Measurements from ENCODE around the gene STEAP2.
A peak's percentile ranks its signal among the peaks of the same experiment; 100 is the strongest.

The STEAP2 gene

GRCh38 chr7:90261441-90261840 lies 49.9 kb downstream of the STEAP2 start:
- no peak for TF ChIP-seq CTCF (IDR thresholded peaks at IDR 0.05; ENCODE audit: control insufficient read depth, insufficient read depth, low read depth, low read length, missing control alignments)
- no peak for DNase-seq (ENCODE audit: low read depth)
- no peak overlapping the region for H3K4me3 ChIP-seq (ENCODE audit: control insufficient read depth, low read depth, low read length)

GRCh38 chr7:90262438-90262837 lies 50.9 kb downstream of the STEAP2 start:
- TF ChIP-seq CTCF (IDR thresholded peaks at IDR 0.05; ENCODE audit: control insufficient read depth, insufficient read depth, low read depth, low read length, missing control alignments) = peak; percentile 40
- DNase-seq (ENCODE audit: low read depth) = no peak

GRCh38 chr7:90266808-90267207 lies 55.3 kb downstream of the STEAP2 start:
- TF ChIP-seq CTCF (IDR thresholded peaks at IDR 0.05; ENCODE audit: control insufficient read depth, insufficient read depth, low read depth, low read length, missing control alignments) = no peak
- no peak for DNase-seq (ENCODE audit: low read depth)
- H3K4me3 ChIP-seq (ENCODE audit: control insufficient read depth, low read depth, low read length) = no peak overlapping the region

More at GRCh38 chr7:90262438-90262837, 50.9 kb downstream of the STEAP2 start:
- H3K4me3 ChIP-seq (ENCODE audit: control insufficient read depth, low read depth, low read length) = no peak overlapping the region

GRCh38 chr7:90267263-90267858 lies 55.8 kb downstream of the STEAP2 start:
- no peak overlapping the region for H3K4me3 ChIP-seq (ENCODE audit: control insufficient read depth, low read depth, low read length)
- DNase-seq (ENCODE audit: low read depth) = no peak
- TF ChIP-seq CTCF (IDR thresholded peaks at IDR 0.05; ENCODE audit: control insufficient read depth, insufficient read depth, low read depth, low read length, missing control alignments) = no peak

- no peak overlapping the region for H3K4me3 ChIP-seq (ENCODE audit: control insufficient read depth, low read depth, low read length)
- no peak for TF ChIP-seq CTCF (IDR thresholded peaks at IDR 0.05; ENCODE audit: control insufficient read depth, insufficient read depth, low read depth, low read length, missing control alignments)
- no peak for DNase-seq (ENCODE audit: low read depth)
These were observed 57.6 kb downstream of the STEAP2 start for GRCh38 chr7:90269163-90269562.

GRCh38 chr7:90270431-90271178 lies 59.1 kb downstream of the STEAP2 start:
- no peak for DNase-seq (ENCODE audit: low read depth)
- TF ChIP-seq CTCF (IDR thresholded peaks at IDR 0.05; ENCODE audit: control insufficient read depth, insufficient read depth, low read depth, low read length, missing control alignments) = no peak

More at GRCh38 chr7:90270431-90271178, 59.1 kb downstream of the STEAP2 start:
- no peak overlapping the region for H3K4me3 ChIP-seq (ENCODE audit: control insufficient read depth, low read depth, low read length)
